Parathyroid adenoma (tissue), 2 donors: Measurements from ENCODE around the gene FRAS1.

Source experiments
- H2AFZ ChIP-seq: fragments of 300-600 bp; sonication (generic); one replicate; pipeline ENCODE4 v1.7.0; 2017; ENCODE audit warnings: antibody characterized with exemption, mild to moderate bottlenecking
- H3K27ac ChIP-seq: fragments of 300-600 bp; sonication (generic); one replicate; pipeline ENCODE4 v1.7.0; 2017
- H3K27me3 ChIP-seq: fragments of 300-600 bp; sonication (generic); one replicate; pipeline ENCODE4 v1.7.0; 2017; ENCODE audit warnings: low read length; ENCODE audit not compliant: control insufficient read depth, insufficient read depth
- H3K36me3 ChIP-seq: fragments of 300-600 bp; sonication (generic); one replicate; pipeline ENCODE4 v1.7.0; 2017; ENCODE audit warnings: low read length; ENCODE audit not compliant: control insufficient read depth, insufficient read depth
- H3K4me1 ChIP-seq: fragments of 300-600 bp; sonication (generic); one replicate; pipeline ENCODE4 v1.7.0; 2017; ENCODE audit warnings: control low read depth
- H3K4me2 ChIP-seq: fragments of 300-600 bp; sonication (generic); one replicate; pipeline ENCODE4 v1.7.0; 2017; ENCODE audit warnings: low read length
- H3K4me3 ChIP-seq: fragments of 300-600 bp; sonication (generic); one replicate; pipeline ENCODE4 v1.7.0; 2017; ENCODE audit warnings: low read depth, low read length
- H3K79me2 ChIP-seq: fragments of 300-600 bp; sonication (generic); one replicate; pipeline ENCODE4 v1.7.0; 2017; ENCODE audit warnings: control low read depth
- H3K9ac ChIP-seq: fragments of 300-600 bp; sonication (generic); one replicate; pipeline ENCODE4 v1.7.0; 2017; ENCODE audit warnings: mild to moderate bottlenecking
- H3K9me3 ChIP-seq: fragments of 300-600 bp; sonication (generic); one replicate; pipeline ENCODE4 v1.7.0; 2017; ENCODE audit warnings: low read length; ENCODE audit not compliant: control insufficient read depth
- TF ChIP-seq, protein P1 (sequence below): fragments of 300-600 bp; sonication (generic); IDR thresholded peaks from one replicate; pipeline ENCODE4 v1.7.0; 2017; ENCODE audit warnings: antibody characterized with exemption, mild to moderate bottlenecking
- donor health status: primary hyperparathyroidism.

FRAS1 gene

DNA sequence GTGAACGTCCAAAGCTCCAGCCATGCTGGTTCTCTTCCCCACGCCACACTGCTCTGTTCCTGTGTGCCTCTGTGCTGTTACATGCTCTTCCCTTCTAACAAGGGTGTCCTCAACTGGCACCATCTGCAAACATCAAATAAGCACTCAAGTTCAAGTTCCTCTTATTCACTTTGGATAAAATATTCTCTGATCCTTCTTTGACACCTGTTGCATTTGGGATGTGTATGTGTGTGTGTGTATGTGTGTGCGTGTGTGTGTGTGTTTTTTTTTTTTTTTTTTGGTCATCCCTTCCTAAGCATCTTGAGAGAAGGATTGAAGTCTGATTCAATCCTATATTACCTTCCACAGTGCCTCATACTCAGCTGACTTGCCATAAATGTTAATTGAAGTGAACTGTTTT is 290.4 kb downstream of the FRAS1 start:
- no peak overlapping the region for H2AFZ ChIP-seq
- no peaks in the 10 kb centered on the region for H3K27me3 ChIP-seq
- no peaks in the 10 kb centered on the region for H3K9me3 ChIP-seq
- H3K27ac ChIP-seq: no peak overlapping the region
- H3K36me3 ChIP-seq: peaks cover 4% of the 10 kb centered on the region
- TF ChIP-seq, protein P1, sequence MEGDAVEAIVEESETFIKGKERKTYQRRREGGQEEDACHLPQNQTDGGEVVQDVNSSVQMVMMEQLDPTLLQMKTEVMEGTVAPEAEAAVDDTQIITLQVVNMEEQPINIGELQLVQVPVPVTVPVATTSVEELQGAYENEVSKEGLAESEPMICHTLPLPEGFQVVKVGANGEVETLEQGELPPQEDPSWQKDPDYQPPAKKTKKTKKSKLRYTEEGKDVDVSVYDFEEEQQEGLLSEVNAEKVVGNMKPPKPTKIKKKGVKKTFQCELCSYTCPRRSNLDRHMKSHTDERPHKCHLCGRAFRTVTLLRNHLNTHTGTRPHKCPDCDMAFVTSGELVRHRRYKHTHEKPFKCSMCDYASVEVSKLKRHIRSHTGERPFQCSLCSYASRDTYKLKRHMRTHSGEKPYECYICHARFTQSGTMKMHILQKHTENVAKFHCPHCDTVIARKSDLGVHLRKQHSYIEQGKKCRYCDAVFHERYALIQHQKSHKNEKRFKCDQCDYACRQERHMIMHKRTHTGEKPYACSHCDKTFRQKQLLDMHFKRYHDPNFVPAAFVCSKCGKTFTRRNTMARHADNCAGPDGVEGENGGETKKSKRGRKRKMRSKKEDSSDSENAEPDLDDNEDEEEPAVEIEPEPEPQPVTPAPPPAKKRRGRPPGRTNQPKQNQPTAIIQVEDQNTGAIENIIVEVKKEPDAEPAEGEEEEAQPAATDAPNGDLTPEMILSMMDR: no peak
- H3K4me2 ChIP-seq: no peak overlapping the region
- H3K9ac ChIP-seq: no peak overlapping the region
- H3K4me3 ChIP-seq: no peak overlapping the region
- H3K4me1 ChIP-seq: no peaks in the 10 kb centered on the region
- H3K79me2 ChIP-seq: no peaks in the 10 kb centered on the region

DNA sequence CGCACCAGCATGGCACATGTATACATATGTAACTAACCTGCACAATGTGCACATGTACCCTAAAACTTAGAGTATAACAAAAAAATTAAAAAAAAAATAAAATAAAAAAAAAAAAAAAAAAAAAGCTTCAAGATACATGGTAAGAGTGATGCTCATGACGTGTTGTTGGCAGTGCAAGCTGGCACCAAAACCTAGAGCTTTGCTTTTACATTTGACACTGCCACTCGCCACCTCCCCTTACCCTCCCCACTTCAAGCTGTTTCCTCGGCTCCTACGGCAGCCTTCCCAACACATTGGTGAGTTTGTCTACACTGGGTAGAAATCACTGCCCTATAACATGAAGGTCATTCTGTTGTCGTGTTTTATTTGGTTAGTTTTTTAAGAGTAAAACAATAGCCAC is 296.8 kb downstream of the FRAS1 start:
- Histone ChIP-seq H3K36me3 (no peaks in the 10 kb centered on the region), H3K27me3 (no peaks in the 10 kb centered on the region), H3K4me1 (no peaks in the 10 kb centered on the region), H3K9ac (no peak overlapping the region), H3K27ac (no peak overlapping the region), H3K9me3 (no peaks in the 10 kb centered on the region), H3K4me2 (no peak overlapping the region), H3K79me2 (no peaks in the 10 kb centered on the region), H2AFZ (no peak overlapping the region), H3K4me3 (no peak overlapping the region)
- TF ChIP-seq, protein P1: no peak

DNA sequence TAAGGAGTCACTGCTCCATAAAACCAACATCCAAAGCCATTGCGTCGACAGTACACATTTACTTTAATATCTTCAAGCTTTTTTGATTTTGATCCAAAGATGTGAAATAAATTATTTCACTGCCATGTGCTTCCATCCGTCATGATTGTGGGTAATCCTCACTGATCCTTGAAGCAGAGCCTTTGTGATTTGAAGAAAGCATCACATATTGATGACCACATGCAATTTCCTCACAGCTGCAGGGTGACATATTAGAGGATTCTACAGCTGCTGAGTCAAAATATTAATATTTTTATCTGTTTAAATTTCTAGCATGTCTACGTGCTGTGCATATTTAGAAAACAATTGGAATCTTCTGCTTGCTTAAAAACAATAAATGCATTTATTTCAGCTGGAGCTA is 297.7 kb downstream of the FRAS1 start:
- Histone ChIP-seq H3K27me3 (no peaks in the 10 kb centered on the region), H3K9me3 (no peaks in the 10 kb centered on the region), H3K79me2 (no peaks in the 10 kb centered on the region), H3K9ac (no peak overlapping the region), H3K4me3 (no peak overlapping the region), H3K4me1 (no peaks in the 10 kb centered on the region), H2AFZ (no peak overlapping the region), H3K36me3 (no peaks in the 10 kb centered on the region), H3K4me2 (no peak overlapping the region), H3K27ac (no peak overlapping the region)
- TF ChIP-seq, protein P1: no peak

DNA sequence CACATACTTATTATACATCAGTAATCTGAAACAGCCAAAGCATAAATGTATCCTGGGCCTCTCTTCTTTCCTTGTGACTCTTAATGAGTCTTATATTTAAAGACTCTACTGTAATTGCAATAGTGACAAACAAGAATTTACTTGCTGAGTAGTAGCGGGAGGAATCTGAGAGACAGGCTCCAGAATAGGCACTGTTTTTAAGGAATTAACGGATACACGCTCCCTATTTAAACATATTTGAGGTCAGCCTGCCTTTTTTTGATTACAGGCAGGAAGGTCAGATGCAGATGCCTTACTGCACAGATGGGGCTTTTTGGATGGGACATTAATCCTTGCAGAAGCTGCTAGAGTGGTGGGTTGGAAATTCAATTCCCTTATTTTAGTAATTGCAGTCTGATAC is 298.2 kb downstream of the FRAS1 start:
- H3K79me2 ChIP-seq: no peaks in the 10 kb centered on the region
- H3K27me3 ChIP-seq: no peaks in the 10 kb centered on the region
- no peak overlapping the region for H3K4me2 ChIP-seq
- no peaks in the 10 kb centered on the region for H3K36me3 ChIP-seq
- no peak overlapping the region for H3K9ac ChIP-seq
- no peaks in the 10 kb centered on the region for H3K9me3 ChIP-seq
- no peak overlapping the region for H3K27ac ChIP-seq
- TF ChIP-seq, protein P1: no peak
- H2AFZ ChIP-seq: no peak overlapping the region
- no peaks in the 10 kb centered on the region for H3K4me1 ChIP-seq
- no peak overlapping the region for H3K4me3 ChIP-seq

DNA sequence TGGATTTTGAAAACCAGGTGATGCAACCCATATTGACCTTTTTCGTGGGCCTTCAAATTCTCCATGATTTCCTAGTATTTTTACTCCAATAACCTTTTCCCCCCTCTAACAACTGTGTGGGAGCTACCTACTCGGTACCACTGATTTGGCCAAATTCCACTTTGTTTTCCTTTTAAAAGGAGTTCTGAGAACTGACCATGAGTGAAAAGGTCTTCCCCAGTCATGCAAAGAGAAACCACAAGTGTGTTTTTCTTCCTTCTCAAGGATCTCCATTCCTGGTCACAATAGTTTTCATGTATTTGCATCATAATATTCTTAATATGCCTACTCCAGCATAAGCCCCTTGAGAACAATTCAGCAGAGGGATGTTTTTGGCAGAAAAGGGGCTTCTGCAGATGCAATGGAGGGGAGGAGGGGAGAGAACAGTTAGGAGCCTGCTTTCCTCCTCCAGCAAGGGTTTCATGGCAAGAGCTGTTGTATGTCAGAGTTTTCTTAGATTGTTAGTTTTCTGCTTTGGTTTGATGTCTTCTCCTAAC is 299.2 kb downstream of the FRAS1 start:
- H3K36me3 ChIP-seq: no peaks in the 10 kb centered on the region
- no peaks in the 10 kb centered on the region for H3K79me2 ChIP-seq
- no peak overlapping the region for H3K27ac ChIP-seq
- TF ChIP-seq, protein P1: no peak
- H3K4me3 ChIP-seq: no peak overlapping the region
- H3K9me3 ChIP-seq: no peaks in the 10 kb centered on the region
- H3K9ac ChIP-seq: no peak overlapping the region
- no peak overlapping the region for H3K4me2 ChIP-seq
- no peaks in the 10 kb centered on the region for H3K27me3 ChIP-seq
- no peak overlapping the region for H2AFZ ChIP-seq
- H3K4me1 ChIP-seq: no peaks in the 10 kb centered on the region
